Ovary (tissue), 9 donors: Measurements from ENCODE around the gene COX7A1. TPM values are rescaled to one million over a fixed set of nuclear protein-coding genes. Genes with fewer than 3 reads are reported as not detected.

Experiments used
- DNase-seq, 5 donors: peaks; one replicate each; pipeline ENCODE4 v3.0.0-alpha.2; 2019 to 2020
- H3K27ac ChIP-seq, 2 donors: fragments of 200-600 bp; one replicate each; pipeline versions ENCODE4 v1.5.1 to v1.8.0; 2019 to 2022
- H3K27me3 ChIP-seq: fragments of 200-600 bp; one replicate; pipeline ENCODE4 v1.8.0; 2022
- H3K36me3 ChIP-seq: fragments of 200-600 bp; sonication (generic); one replicate; pipeline ENCODE4 v1.5.1; 2019
- H3K4me1 ChIP-seq: one replicate; pipeline ENCODE4 v1.8.1; 2013; ENCODE audit warnings: mild to moderate bottlenecking, moderate library complexity; ENCODE audit not compliant: insufficient read depth
- H3K4me3 ChIP-seq: fragments of 200-600 bp; sonication (generic); one replicate; pipeline ENCODE4 v1.5.1; 2017
- H3K9me3 ChIP-seq, 2 donors: fragments of 200-600 bp in 1 of 2; sonication (generic) in 1 of 2; one replicate each; pipeline versions ENCODE4 v1.5.1 to v1.8.1; 2013 to 2019; ENCODE audit warnings: mild to moderate bottlenecking in 1 of 2, moderate library complexity in 1 of 2
- EP300 ChIP-seq: sonication (generic); formaldehyde crosslinking; IDR thresholded peaks from one replicate; pipeline ENCODE4 v1.6.1; 2017; ENCODE audit warnings: antibody characterized with exemption
- POLR2A ChIP-seq: fragments of 450-650 bp; IDR thresholded peaks from one replicate; pipeline ENCODE4 v1.6.1; 2017; ENCODE audit warnings: antibody characterized with exemption, mild to moderate bottlenecking, moderate library complexity
- WGBS, 3 donors: extraction: QIAGEN DNeasy Blood & Tissue Kit in 1 of 3; methylation state at CpG; one replicate each; pipeline versions ENCODE4 v1.1.5 to v1.1.7; 2013 to 2017; 5-methylcytosine and 5-hydroxymethylcytosine counted together
- intact Hi-C, 4 donors: fragments of 100-400 bp; cut with DNase I; formaldehyde crosslinking; loops; one replicate each; pipeline versions ENCODE4 v1.11.0 to v1.15.1; 2022 to 2023
- polyA plus RNA-seq, 2 donors: library from polyadenylated mRNA; stranded (reverse); fragments of 200-250 nt in 1 of 2; fragments of 350-450 nt in 1 of 2; fragmentation: Illumina TruSeq in 1 of 2; extraction: RNeasy Lipid Tissue Mini Kit (QIAGEN cat#74804) in 1 of 2; gene quantifications; one replicate each; pipeline ENCODE4 v1.2.3, GENCODE V29; 2013 to 2014
- total RNA-seq, 7 donors: library from RNA; depleted of rRNA in 2 of 7; stranded (reverse); fragments of >200 nt in 2 of 7; fragmentation: NEBNext Ultra II Directional in 3 of 7; extraction: Animal tissue kit (Norgen Biotek cat#: 25700) in 3 of 7; gene quantifications; one replicate each; pipeline versions ENCODE4 v1.1.0 to v1.2.4, GENCODE V29; 2016 to 2023
- TF ChIP-seq, protein P1 (sequence below), 3 donors: fragments of 450-650 bp in 2 of 3; fragments of 200-600 bp in 1 of 3; IDR thresholded peaks; one replicate each; pipeline versions ENCODE4 v1.5.1 to v1.8.0; 2016 to 2022; ENCODE audit warnings: antibody characterized with exemption in 3 of 3, mild to moderate bottlenecking in 1 of 3
- donor health status: DM: no; HTN: no; CAD: no; lungs with moderate emphysema.
- donor health status: DM: no; HTN: no; CAD: no.
- donor health status: Bipolar disorder and iron deficiency.
- donor health status: DM: yes; HTN: yes; CAD: no.
- donor health status: DM: no; HTN: no; CAD: no.
- donor health status: DM: yes; HTN: yes; CAD: no.

Gene COX7A1
- total and polyA plus RNA-seq, 9 donors = 31.4 to 81.4 (median 46.6) TPM

DNA sequence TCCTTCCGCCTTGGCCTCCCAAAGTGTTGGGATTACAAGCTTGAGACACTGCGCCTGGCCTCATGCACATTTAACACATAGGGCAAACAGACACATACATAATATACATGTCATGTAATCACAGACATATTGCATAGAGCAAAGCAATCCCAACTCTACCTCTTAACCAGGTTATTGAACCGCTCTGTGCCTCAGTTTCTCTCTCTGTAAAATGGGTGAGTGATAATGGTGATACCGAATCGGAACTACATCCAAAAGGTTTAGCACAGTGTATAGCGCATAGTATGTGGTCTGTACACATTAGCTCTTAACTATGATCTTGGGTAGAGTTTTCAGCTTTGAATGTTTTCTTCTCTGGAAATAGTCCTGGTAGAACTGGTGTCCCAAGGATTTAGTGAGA, 7.6 kb downstream of the COX7A1 start:
- TF ChIP-seq, protein P1, sequence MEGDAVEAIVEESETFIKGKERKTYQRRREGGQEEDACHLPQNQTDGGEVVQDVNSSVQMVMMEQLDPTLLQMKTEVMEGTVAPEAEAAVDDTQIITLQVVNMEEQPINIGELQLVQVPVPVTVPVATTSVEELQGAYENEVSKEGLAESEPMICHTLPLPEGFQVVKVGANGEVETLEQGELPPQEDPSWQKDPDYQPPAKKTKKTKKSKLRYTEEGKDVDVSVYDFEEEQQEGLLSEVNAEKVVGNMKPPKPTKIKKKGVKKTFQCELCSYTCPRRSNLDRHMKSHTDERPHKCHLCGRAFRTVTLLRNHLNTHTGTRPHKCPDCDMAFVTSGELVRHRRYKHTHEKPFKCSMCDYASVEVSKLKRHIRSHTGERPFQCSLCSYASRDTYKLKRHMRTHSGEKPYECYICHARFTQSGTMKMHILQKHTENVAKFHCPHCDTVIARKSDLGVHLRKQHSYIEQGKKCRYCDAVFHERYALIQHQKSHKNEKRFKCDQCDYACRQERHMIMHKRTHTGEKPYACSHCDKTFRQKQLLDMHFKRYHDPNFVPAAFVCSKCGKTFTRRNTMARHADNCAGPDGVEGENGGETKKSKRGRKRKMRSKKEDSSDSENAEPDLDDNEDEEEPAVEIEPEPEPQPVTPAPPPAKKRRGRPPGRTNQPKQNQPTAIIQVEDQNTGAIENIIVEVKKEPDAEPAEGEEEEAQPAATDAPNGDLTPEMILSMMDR (IDR thresholded peaks at IDR 0.05) = no peak
- TF ChIP-seq EP300 (no peak), POLR2A (no peak)
- H3K36me3 ChIP-seq = no peaks in the 10 kb centered on the region
- no peak for DNase-seq
- no peaks in the 10 kb centered on the region for H3K9me3 ChIP-seq
- H3K4me1 ChIP-seq = peaks cover 6% of the 10 kb centered on the region
- intact Hi-C loops = no loop called here
- H3K4me3 ChIP-seq = no peak overlapping the region
- H3K27ac ChIP-seq = no peak overlapping the region
- no peaks in the 10 kb centered on the region for H3K27me3 ChIP-seq
- WGBS, 3 donors = 94 to 98% (median 97%) methylated on average over 6 of the region's 6 CpGs

DNA sequence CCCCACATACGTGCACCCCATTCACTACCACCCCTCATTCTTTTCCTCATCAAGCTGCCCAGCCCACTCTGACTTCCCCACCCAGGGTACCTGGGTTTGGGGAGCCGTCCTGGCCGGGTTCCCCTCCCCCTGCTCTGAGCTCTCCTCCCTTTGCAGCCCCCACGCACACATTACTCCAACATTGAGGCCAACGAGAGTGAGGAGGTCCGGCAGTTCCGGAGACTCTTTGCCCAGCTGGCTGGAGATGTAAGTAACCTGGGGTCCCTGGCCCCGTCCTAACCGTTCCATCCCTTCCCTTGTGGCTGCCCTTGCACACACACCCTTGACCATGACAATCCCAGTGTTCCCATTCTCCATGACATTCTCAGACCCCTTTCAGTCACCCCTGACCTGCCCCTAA, 9.8 kb downstream of the COX7A1 start:
- H3K4me3 ChIP-seq = no peak overlapping the region
- no peak for DNase-seq
- H3K9me3 ChIP-seq = no peaks in the 10 kb centered on the region
- no peaks in the 10 kb centered on the region for H3K36me3 ChIP-seq
- H3K27me3 ChIP-seq = no peaks in the 10 kb centered on the region
- no peak for TF ChIP-seq EP300
- TF ChIP-seq POLR2A = no peak
- TF ChIP-seq, protein P1 (IDR thresholded peaks at IDR 0.05) = no peak
- 71 to 77% (median 74%) methylated on average over 9 of the region's 9 CpGs for WGBS, 3 donors
- H3K27ac ChIP-seq = no peak overlapping the region
- intact Hi-C loops = no loop called here
- H3K4me1 ChIP-seq = peaks cover 6% of the 10 kb centered on the region

DNA sequence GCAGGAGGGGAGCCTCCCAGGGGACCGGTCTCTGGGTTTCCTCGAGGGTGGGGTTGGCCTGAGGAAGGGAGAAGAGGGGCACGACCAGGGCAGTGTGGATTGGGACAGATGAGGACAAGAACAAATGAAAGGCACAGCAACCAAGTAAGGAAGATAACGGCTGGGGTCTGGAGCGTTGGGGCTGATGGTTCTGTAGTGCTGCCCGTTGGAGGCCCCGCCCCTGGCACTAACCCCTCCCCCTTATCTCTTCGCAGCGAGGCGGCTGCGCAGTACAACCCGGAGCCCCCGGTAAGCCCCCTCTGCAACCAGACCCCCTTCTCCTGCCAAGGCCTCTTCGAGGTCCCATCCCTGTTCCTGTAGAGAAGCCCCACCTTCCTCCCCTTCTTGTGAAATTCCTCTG, 10.2 kb downstream of the COX7A1 start:
- Histone ChIP-seq H3K27ac (no peak overlapping the region), H3K4me1 (peaks cover 6% of the 10 kb centered on the region), H3K27me3 (no peaks in the 10 kb centered on the region), H3K36me3 (no peaks in the 10 kb centered on the region), H3K4me3 (no peak overlapping the region), H3K9me3 (no peaks in the 10 kb centered on the region)
- peak in 1 of 5 donors; percentile 43 for DNase-seq
- intact Hi-C loops = no loop called here
- TF ChIP-seq, protein P1 (IDR thresholded peaks at IDR 0.05) = no peak
- TF ChIP-seq EP300 = no peak
- no peak for TF ChIP-seq POLR2A
- WGBS, 3 donors = 85 to 89% (median 88%) methylated on average over 14 of the region's 14 CpGs

DNA sequence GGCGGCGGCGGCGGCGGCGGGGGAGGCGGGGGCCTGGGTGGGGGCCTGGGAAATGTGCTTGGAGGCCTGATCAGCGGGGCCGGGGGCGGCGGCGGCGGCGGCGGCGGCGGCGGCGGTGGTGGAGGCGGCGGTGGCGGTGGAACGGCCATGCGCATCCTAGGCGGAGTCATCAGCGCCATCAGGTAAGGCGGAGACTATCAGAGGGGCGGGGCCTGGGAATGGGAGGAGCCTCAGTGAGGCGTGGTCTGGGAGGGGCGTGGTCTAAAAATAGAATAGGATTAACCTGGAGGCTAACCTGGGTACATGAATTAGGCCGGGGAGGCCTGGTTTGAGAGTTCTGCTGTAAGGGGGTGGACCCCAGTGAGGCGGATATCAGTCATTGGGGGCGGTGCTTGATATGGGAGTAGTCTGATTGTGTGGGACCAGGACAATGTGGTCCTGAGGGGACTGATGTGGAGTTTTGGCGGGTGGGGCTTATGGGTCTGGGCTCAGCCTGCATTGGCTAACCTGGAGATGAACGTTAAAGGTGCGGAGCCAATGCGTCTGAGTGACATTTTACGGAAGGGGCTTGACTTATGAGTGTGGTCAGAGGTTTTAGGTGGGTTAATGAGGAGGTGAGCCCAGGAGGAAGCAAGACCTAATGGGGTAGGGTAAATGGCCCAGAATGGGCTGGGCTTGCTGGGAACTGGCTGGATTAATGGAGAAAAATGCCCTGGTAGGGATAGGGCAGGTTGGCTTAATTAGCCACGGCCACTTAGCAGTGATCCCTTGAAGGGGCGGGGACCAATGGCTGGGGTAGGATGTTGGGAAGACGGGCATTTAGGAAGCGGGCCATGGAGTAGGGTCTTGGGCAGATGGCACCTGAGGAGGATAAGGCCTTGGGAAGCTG, 11.0 kb downstream of the COX7A1 start:
- Histone ChIP-seq H3K4me1 (peaks cover 6% of the 10 kb centered on the region), H3K27me3 (no peaks in the 10 kb centered on the region), H3K27ac (peak overlapping the region; percentile 89 to 96), H3K9me3 (no peaks in the 10 kb centered on the region), H3K36me3 (no peaks in the 10 kb centered on the region), H3K4me3 (peak overlapping the region; percentile 94)
- DNase-seq = peak; percentile 87 to 94 (median 92)
- intact Hi-C loops = no loop called here
- no peak for TF ChIP-seq EP300
- TF ChIP-seq, protein P1 (IDR thresholded peaks at IDR 0.05) = no peak
- TF ChIP-seq POLR2A = peak; percentile 59
- WGBS, 3 donors = 21 to 42% (median 21%) methylated on average over 19 to 42 of the region's 42 CpGs
